Nephron progenitor cell (in vitro differentiated cells): ENCODE results near the gene EBF3.

ENCODE experiments used
- DNase-seq: peaks from one replicate; pipeline ENCODE4 v3.0.0; 2021
- H3K27ac Mint-ChIP-seq: 2 replicates; pipeline ENCODE4 v1.8.0; 2021; ENCODE audit warnings: mild to moderate bottlenecking, moderate library complexity, mixed read lengths
- H3K27me3 Mint-ChIP-seq: 2 replicates; pipeline ENCODE4 v1.8.0; 2021; ENCODE audit warnings: mild to moderate bottlenecking, low read depth, mixed read lengths; ENCODE audit not compliant: poor library complexity
- H3K36me3 Mint-ChIP-seq: 2 replicates; pipeline ENCODE4 v1.8.0; 2021; ENCODE audit warnings: low read depth, mixed read lengths
- H3K4me1 Mint-ChIP-seq: 2 replicates; pipeline ENCODE4 v1.8.0; 2021; ENCODE audit warnings: mixed read lengths
- H3K4me3 Mint-ChIP-seq: 2 replicates; pipeline ENCODE4 v1.8.0; 2021; ENCODE audit warnings: mild to moderate bottlenecking, moderate library complexity, mixed read lengths
- H3K9me3 Mint-ChIP-seq: 2 replicates; pipeline ENCODE4 v1.8.0; 2021; ENCODE audit warnings: mild to moderate bottlenecking, moderate library complexity, mixed read lengths
- CTCF ChIP-seq: fragments of 200-600 bp; sonication (generic); IDR thresholded peaks from 2 replicates; pipeline ENCODE4 v1.5.0; 2021; ENCODE audit warnings: antibody characterized with exemption

EBF3 gene

GRCh38 chr10:129969184-129969910, 5.3 kb upstream of the EBF3 start:
- TF ChIP-seq CTCF: no peak
- H3K27me3 Mint-ChIP-seq: peaks cover 95% of the 10 kb centered on the region
- H3K9me3 Mint-ChIP-seq: no peaks in the 10 kb centered on the region
- no peaks in the 10 kb centered on the region for H3K36me3 Mint-ChIP-seq
- peak; percentile 59 for DNase-seq
- no peak overlapping the region for H3K27ac Mint-ChIP-seq
- peak overlapping the region; percentile 73 for H3K4me3 Mint-ChIP-seq
- peaks cover 30% of the 10 kb centered on the region for H3K4me1 Mint-ChIP-seq

- H3K4me3 Mint-ChIP-seq: peak overlapping the region; percentile 54
- DNase-seq: peak; percentile 88
- TF ChIP-seq CTCF: peak; percentile 79
Measured at GRCh38 chr10:129968853-129969183, 4.7 kb upstream of the EBF3 start.

GRCh38 chr10:129968020-129968852, 4.2 kb upstream of the EBF3 start:
- peak overlapping the region; percentile 54 for H3K4me3 Mint-ChIP-seq
- H3K36me3 Mint-ChIP-seq: no peaks in the 10 kb centered on the region
- H3K27me3 Mint-ChIP-seq: peaks cover 86% of the 10 kb centered on the region
- peaks cover 30% of the 10 kb centered on the region for H3K4me1 Mint-ChIP-seq
- peak; percentile 38 for DNase-seq
- H3K9me3 Mint-ChIP-seq: no peaks in the 10 kb centered on the region
- TF ChIP-seq CTCF: no peak
- no peak overlapping the region for H3K27ac Mint-ChIP-seq

More at GRCh38 chr10:129968853-129969183, 4.7 kb upstream of the EBF3 start:
- Mint-ChIP-seq H3K4me1 (peaks cover 30% of the 10 kb centered on the region), H3K9me3 (no peaks in the 10 kb centered on the region), H3K27ac (no peak overlapping the region), H3K36me3 (no peaks in the 10 kb centered on the region), H3K27me3 (peaks cover 90% of the 10 kb centered on the region)

GRCh38 chr10:129967579-129968019, 3.5 kb upstream of the EBF3 start:
- H3K27me3 Mint-ChIP-seq: peaks cover 90% of the 10 kb centered on the region
- TF ChIP-seq CTCF: no peak
- H3K4me3 Mint-ChIP-seq: peak overlapping the region; percentile 44
- no peak for DNase-seq
- no peak overlapping the region for H3K27ac Mint-ChIP-seq
- H3K36me3 Mint-ChIP-seq: no peaks in the 10 kb centered on the region
- peaks cover 34% of the 10 kb centered on the region for H3K4me1 Mint-ChIP-seq
- no peaks in the 10 kb centered on the region for H3K9me3 Mint-ChIP-seq

- Mint-ChIP-seq H3K9me3 (no peaks in the 10 kb centered on the region), H3K4me3 (no peak overlapping the region), H3K4me1 (peaks cover 36% of the 10 kb centered on the region), H3K27me3 (peaks cover 91% of the 10 kb centered on the region), H3K27ac (no peak overlapping the region), H3K36me3 (no peaks in the 10 kb centered on the region)
- TF ChIP-seq CTCF: no peak
- DNase-seq: peak; percentile 50
Measured at GRCh38 chr10:129966889-129967578, 3.0 kb upstream of the EBF3 start.
